GDM1 (cell line): ENCODE measurements around the gene TPCN1.

Experiments used
- DNase-seq: peaks from one replicate; lab custom pipeline; 2025; lab: John Stamatoyannopoulos, UW

Gene TPCN1

GRCh38 chr12:113262710-113263109 is 41.4 kb downstream of the TPCN1 start:
- no peak for DNase-seq

DNA sequence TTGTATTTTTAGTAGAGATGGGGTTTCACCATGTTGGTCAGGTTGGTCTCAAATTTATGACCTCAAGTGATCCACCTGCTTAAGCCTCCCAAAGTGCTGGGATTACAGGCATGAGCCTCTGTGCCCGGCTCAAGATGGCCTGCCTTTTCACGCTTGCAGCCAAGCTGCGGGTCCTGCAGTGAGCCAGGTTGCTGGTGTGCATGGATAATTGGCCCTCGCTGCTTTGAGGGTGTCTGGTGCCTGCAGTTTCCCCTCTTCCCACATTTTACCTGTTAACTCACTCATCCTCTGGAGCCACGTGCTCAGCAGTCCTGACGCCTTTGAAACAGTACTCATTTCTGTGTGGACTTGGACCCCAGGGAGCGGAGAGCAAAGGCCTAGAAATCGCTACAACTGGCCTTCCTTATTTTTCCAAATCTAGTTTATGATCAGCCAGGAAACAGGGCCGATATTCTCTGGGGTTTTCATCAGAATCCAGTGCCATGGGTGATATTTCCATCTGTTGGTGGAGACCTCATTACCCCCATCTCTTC is 42.2 kb downstream of the TPCN1 start:
- no peak for DNase-seq

DNA sequence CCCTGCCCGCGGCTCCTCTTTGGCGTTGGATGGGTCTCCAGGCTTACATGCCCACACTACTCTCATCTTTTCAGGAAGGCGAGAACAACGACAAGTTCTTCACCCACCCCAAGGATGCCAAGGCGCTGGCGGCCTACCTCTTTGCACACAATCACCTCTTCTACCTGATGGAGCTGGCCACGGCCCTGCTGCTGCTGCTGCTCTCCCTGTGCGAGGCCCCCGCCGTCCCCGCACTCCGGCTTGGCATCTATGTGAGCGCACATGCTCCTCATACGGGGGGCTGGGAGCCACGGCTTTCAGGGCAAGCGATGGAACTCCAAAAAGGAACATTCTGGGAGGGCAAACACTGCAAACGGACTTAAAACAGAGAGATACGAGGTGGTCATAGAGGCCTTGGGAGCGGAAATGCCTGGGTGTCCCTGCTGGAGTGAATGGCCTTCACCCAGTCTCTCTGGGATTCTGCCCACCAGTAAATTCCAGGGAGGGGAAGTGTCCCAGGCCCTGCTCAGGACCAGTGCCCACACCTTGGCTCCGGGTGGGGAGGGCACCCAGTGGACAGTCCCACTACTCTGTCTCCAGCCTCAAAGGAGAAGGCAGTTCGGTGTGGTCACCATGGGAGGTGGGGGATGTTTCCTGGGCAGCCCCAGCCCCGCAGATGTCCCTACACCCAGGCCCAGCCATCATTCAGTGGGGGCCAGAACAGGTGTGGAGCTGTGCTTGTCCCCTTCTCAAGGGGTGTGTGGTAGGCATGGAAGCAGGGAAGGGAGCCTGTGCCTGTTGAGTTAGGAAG is 45.0 kb downstream of the TPCN1 start:
- no peak for DNase-seq

GRCh38 chr12:113267621-113268020 is 46.4 kb downstream of the TPCN1 start:
- no peak for DNase-seq

GRCh38 chr12:113268136-113268535 is 46.9 kb downstream of the TPCN1 start:
- no peak for DNase-seq

- DNase-seq, result no peak
Observed at GRCh38 chr12:113268621-113269020, 47.4 kb downstream of the TPCN1 start.

DNA sequence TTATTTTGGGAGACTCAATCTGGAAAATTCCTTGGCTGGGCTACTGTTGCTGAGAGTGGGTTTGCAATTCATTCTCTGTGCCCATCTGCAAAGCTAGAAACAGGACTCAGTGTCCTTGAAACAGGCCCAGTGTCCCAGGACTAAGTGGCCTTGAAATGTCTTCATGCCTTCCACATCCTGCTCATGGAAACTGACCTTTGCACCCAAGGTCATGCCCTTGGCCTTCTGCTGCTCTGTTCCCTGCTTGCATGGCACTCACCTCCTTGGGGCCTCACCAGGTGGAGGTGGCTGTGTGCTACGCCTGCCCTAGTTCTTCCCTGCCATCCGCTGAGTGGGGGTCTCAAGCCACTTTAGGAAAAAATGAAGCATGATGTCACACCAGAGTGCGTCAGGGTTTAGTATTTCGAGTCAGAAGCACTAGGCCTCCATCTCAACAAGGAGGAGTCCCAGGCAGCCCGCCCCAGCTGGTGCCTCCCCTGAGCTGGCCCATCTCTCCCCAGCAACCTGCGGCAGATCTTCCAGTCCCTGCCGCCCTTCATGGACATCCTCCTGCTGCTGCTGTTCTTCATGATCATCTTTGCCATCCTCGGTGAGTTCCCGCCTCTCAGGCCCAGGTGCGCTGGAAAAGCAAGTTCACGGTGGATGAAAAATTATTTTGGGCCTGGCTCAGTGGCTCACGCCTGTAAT is 48.1 kb downstream of the TPCN1 start:
- no peak for DNase-seq

DNA sequence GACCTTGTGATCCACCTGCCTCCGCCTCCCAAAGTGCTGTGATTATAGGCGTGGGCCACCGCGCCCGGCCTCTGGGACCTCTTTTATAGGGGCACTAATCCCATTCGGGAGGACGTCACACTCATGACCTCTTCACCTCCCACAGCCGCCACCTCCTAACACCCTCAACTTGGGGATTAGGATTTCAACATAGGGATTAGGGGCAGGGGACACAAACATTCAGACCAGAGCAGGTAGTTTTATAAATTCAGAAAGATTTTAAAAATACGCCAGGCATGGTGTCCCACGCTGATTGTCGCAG is 49.4 kb downstream of the TPCN1 start:
- no peak for DNase-seq

DNA sequence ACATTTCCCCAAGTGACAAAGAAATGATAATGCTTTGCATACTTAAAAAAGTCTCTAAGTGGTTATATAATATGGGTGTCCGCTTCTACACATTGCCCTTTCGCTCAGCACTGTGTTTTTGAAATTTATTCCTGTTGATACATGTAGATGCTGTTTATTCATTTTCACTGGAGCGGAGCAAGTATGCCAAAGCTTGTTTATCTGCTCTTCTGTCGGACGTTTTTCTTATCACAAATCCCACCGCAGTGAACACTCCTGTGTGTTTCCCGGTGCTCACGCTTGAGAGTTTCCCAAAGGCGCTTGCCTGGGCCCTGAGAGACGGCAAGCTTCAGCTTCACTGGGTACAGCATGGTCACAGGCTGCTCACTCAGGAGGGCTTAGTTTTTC is 50.2 kb downstream of the TPCN1 start:
- DNase-seq, result no peak

GRCh38 chr12:113271853-113272561 is 50.7 kb downstream of the TPCN1 start:
- no peak for DNase-seq

DNA sequence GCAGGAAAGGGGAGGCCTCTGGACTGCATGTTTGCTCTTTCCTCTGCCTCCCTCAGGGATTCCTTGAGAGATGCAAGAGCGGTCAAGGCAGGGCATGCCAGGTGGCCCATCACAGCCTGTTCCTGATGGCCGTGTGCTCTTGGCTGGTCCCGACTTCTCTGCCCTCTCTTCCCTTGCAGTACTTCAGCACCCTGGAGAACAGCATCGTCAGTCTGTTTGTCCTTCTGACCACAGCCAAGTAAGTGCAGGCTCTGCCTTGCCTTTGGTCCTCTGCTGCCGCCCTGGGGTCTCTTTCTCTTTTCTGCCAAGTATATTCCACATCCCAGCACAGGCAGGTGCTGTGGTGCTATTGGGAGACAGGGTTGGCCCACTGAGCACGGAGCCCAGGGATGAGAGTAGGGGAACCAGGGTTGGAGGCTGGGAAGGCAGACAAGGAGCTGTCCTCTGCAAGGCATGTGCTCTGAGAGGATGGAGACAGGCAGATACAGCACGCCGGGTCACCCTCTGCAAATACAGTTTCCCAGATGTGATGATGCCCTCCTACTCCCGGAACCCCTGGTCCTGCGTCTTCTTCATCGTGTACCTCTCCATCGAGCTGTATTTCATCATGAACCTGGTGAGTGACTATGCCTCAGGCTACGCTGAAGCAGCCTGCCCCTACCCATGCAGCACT is 51.9 kb downstream of the TPCN1 start:
- no peak for DNase-seq

GRCh38 chr12:113274848-113275247 is 53.6 kb downstream of the TPCN1 start:
- DNase-seq, result no peak

GRCh38 chr12:113276306-113276705 is 55.0 kb downstream of the TPCN1 start:
- DNase-seq, result no peak

- no peak for DNase-seq
Observed at GRCh38 chr12:113276946-113277500, 55.8 kb downstream of the TPCN1 start.

- DNase-seq, result no peak
Observed at GRCh38 chr12:113277511-113277910, 56.2 kb downstream of the TPCN1 start.

- DNase-seq, result no peak
Observed at GRCh38 chr12:113278141-113278540, 56.9 kb downstream of the TPCN1 start.

DNA sequence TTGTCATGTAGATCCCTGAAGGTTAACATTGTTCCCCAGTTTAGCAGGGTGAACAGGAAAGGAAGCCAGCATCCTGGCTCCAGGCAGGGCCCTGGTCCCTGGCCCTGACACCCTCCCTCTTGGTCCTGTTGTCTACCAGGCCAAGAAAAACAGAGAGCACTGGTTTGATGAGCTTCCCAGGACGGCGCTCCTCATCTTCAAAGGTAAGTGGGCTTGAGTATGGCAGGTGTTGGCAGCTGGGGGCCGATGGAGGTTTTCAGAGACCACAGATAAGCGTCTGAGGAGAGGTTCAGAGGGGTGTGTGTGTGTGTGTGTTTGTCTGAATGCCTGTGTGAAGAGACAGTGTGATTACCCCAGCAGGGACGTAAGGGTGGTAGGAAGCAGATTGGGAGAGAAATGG is 57.4 kb downstream of the TPCN1 start:
- no peak for DNase-seq

GRCh38 chr12:113284751-113285150 is 63.5 kb downstream of the TPCN1 start:
- DNase-seq, result no peak

DNA sequence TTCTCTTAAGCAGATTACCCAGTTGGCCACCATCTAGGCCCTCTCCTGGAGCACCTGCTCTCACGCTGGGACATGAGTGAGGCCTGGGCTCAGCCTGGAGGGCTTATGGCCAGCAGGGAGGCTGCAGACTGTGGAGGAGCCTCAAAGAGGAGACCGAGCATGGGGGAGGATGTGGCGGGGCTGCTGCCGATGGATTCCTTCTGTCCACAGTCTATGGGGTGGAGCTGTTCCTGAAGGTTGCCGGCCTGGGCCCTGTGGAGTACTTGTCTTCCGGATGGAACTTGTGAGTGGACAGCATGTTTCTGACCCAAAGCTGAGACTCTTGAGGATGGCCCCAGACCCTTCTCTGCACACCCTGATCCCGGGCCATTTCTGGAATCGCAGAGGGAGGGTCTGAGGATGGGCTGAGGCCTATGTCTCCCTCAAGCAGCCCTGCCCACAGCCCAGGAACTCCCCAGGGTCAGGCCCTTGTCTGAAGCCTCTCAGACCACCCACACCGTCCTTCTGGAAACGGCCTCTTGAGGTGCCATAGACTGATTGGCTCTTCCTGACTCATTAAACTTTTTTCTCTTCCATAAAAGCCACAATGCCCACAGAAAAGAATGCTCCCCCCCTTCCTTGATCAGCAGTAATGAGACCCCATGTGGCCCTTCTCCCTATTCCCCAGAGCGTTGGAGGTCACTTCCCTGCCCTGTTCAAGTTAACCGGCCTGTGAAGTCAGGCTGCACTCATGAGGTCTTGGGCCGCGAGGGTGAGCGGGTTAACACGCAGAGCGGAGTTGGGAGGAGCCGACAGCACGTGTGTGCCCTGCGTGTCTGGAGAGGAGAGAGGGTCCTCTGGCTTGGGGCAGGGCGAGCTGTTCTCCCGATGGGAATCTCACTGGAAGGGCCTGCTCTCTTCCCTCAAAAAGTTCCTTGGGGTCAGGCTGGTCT is 64.7 kb downstream of the TPCN1 start:
- DNase-seq, result no peak

- no peak for DNase-seq
Observed at GRCh38 chr12:113286712-113287111, 65.4 kb downstream of the TPCN1 start.
